GM12892 (cell line): ENCODE data around the gene GTF2B.
"Not testable (repeated sequence)": the region's sequence is repeated elsewhere in the genome, so short reads cannot be mapped to it uniquely, and the experiment has no call there.

ENCODE experiments used
- DNase-seq: peaks from one replicate; pipeline ENCODE4 v3.0.0; 2011; ENCODE audit not compliant: insufficient read length
- FAIRE-seq: peaks from 2 replicates; lab custom pipeline; 2011; peaks lifted over from hg19 to GRCh38; lab: Jason Lieb, UNC
- POLR2A ChIP-seq: IDR thresholded peaks from 2 replicates; pipeline ENCODE4 v1.6.1; 2011; ENCODE audit warnings: low read depth, low read length, control low read depth
- POLR2AphosphoS5 ChIP-seq: IDR thresholded peaks from 2 replicates; pipeline ENCODE4 v1.6.1; 2011; ENCODE audit warnings: low read depth, low read length, control low read depth
- TAF1 ChIP-seq: IDR thresholded peaks from 2 replicates; pipeline ENCODE4 v1.6.1; 2011; ENCODE audit warnings: low read depth, mild to moderate bottlenecking, control low read depth, low read length, borderline replicate concordance

The GTF2B gene

DNA sequence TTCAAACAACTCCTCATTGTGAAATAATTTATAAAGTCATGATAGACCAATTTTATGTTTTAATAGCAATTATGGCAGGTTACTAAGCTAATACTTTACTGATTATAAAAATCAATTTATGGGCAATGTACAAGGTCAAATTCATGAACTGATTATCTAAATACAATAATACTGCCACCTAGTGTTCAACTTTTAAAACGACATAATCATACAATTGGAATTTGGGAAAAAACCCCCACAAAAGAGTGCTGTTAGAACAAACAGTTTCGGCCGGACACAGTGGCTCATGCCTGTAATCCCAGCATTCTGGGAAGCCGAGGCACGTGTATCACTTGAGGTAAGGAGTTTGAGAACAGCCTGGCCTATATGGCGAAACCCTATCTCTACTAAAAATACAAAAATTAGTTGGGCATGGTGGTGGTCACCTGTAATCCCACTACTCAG, 14.0 kb downstream of the GTF2B start:
- TF ChIP-seq TAF1, result no peak
- TF ChIP-seq POLR2AphosphoS5, result no peak
- TF ChIP-seq POLR2A, result no peak
- no peak for DNase-seq
- FAIRE-seq, result peak; percentile 69

GRCh38 chr1:88876573-88877365, 14.6 kb downstream of the GTF2B start:
- no peak for DNase-seq
- TF ChIP-seq POLR2A, result no peak
- no peak for TF ChIP-seq POLR2AphosphoS5
- TF ChIP-seq TAF1, result no peak
- no peak for FAIRE-seq

- FAIRE-seq (no peak), DNase-seq (no peak)
- TF ChIP-seq TAF1 (no peak), POLR2AphosphoS5 (no peak), POLR2A (no peak)
These were observed 15.8 kb downstream of the GTF2B start for GRCh38 chr1:88875595-88875994.

GRCh38 chr1:88873737-88874349, 17.5 kb downstream of the GTF2B start:
- TF ChIP-seq POLR2A, result no peak
- TF ChIP-seq TAF1, result no peak
- TF ChIP-seq POLR2AphosphoS5, result no peak
- DNase-seq (no peak), FAIRE-seq (no peak)

GRCh38 chr1:88869644-88870043, 21.7 kb downstream of the GTF2B start:
- FAIRE-seq, DNase-seq: not testable (repeated sequence)

DNA sequence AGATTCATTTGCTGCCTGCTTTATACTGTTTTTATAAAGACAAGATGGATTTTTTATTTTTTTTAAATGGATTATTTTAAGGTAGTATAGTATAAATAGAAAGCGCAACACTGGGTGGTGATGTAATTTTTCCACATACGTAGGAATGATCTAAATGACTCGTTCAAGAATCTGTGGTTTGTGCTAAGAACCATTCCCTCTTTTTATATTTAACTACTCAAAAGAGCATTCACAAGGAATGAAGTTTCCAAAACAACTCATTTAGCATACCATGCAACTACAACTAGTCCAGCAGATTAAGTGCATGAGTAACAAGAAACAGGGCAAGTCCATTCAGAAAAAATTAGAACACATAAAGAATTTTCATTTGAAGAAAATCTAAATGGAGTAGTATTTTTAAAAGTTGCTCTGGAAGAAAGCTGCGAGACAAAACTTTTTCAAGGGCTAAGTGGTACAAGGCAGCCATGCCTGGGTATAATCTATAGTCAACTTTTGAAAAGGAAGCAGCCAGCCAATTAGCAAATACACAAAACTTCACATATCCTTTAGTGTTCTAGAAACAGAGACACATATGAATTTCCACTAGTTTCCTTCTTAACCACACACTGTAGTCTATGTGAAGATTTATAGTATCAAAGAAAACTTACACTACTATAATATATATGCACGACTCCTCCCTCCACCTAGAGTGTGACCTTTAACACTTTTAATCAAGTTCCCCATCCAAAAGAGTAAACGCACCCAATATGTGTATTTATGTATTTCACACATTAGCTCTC, 23.4 kb downstream of the GTF2B start:
- DNase-seq (no peak), FAIRE-seq (no peak)
- TF ChIP-seq POLR2A, result no peak
- no peak for TF ChIP-seq POLR2AphosphoS5
- TF ChIP-seq TAF1, result no peak

DNA sequence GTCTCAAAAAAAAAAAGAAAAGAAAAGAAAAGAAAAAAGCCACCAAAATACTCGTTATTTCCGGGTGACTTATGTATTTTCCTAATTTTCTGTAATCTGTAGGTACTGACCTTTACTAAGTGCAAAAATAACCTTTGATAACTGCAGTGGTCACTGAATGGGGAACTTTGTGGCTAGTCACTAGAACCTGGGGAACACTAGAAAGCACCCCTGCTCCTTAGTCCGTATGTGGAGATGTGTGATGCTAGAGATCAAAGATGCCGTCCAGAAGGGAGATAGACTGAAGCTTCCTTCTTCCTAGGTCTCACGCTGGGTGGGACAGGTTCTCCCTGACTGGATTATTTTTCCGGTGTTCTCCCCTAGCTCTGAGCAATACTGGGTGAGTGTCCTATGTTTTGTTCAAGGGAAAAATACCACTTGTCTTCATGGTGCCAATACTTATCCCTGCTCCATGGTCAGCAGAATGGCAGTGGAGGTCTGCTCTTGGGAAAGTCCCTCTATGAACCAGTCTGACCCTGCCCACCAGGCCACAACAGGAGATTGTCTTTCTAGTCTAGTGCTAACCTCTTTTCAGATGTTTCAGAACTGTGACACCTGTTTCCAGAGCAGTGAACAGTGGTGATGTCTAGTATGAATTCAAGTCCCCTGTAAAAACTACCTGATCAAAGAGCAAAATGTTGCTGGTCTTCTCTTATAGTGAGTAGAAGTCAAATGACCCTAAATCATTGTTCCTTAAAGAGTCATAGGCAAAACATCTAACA, 39.9 kb downstream of the GTF2B start:
- FAIRE-seq (no peak), DNase-seq (no peak)
- TF ChIP-seq TAF1, result no peak

DNA sequence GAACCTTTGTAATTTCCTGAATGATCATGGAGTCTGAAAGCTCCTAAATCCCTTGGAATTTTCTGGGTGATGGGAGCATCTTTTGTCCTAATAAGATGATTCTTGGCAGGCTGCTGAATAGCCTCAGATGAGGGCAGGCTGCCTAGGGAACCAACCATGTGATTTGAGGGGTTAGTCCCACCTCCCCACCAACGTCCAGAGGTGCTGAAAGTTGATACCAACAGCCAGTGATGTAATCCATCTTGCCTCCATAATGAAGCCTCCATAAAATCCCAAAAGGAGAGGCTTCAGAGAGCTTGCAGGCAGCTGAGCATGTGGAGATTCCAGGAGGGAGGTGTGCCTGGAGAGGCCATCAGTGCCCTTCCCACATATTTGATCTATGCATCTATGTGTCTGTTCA, 43.7 kb downstream of the GTF2B start:
- no peak for FAIRE-seq
- no peak for DNase-seq
- TF ChIP-seq POLR2A (no peak), POLR2AphosphoS5 (no peak), TAF1 (no peak)

- FAIRE-seq (peak; percentile 14), DNase-seq (no peak)
- TF ChIP-seq POLR2A (no peak), TAF1 (no peak), POLR2AphosphoS5 (no peak)
These were observed 65.6 kb downstream of the GTF2B start for GRCh38 chr1:88825721-88826120.

DNA sequence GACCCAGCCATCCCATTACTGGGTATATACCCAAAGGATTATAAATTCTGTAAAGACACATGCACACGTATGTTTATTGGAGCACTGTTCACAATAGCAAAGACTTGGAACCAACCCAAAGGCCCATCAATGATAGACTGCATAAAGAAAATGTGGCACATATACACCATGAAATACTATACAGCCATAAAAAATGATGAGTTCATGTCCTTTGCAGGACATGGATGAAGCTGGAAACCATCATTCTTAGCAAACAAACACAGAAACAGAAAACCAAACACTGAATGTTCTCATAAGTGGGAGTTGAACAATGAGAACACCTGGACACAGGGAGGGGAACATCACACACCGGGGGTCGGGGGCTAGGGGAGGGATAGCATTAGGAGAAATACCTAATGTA, 71.7 kb downstream of the GTF2B start:
- not testable (repeated sequence) for FAIRE-seq

GRCh38 chr1:88813471-88813870, 77.9 kb downstream of the GTF2B start:
- FAIRE-seq, result no peak
- DNase-seq, result no peak
- no peak for TF ChIP-seq TAF1
- no peak for TF ChIP-seq POLR2AphosphoS5
- TF ChIP-seq POLR2A, result no peak

More for the DNA sequence above, 71.7 kb downstream of the GTF2B start:
- DNase-seq, result not testable (repeated sequence)

DNA sequence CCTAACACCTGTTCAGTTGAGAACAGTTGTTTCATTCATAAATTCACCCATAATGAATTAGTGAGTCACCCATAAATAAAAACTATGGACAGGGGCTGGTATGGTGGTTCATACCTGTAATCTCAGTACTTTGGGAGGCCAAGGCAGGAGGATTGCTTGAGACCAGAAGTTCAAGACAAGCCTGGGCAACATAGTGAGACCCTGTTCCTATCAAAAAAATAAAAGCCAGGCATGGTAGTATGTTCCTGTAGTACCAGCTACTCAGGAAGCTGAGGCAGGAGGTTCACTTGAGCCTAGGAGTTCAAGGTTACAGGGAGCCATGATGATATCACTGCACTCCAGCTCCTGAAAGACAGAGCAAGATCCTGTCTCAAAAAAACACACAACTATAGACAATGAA, 79.0 kb downstream of the GTF2B start:
- DNase-seq, result no peak
- peak; percentile 14 for FAIRE-seq
- TF ChIP-seq POLR2A (no peak), TAF1 (no peak), POLR2AphosphoS5 (no peak)
